ENCODE data around the gene ITPR2. TPM values are rescaled to one million over a fixed set of nuclear protein-coding genes. Genes with fewer than 3 reads are reported as not detected.

ITPR2 gene
- total RNA-seq, 1 donor, result 77.7 TPM

GRCh38 chr12:26379777-26380467 lies 453.1 kb downstream of the ITPR2 start:
- no peak for DNase-seq (ENCODE audit: low read depth)
- H3K4me3 ChIP-seq (ENCODE audit: low read depth, low read length), result no peak overlapping the region
- TF ChIP-seq, protein P1, sequence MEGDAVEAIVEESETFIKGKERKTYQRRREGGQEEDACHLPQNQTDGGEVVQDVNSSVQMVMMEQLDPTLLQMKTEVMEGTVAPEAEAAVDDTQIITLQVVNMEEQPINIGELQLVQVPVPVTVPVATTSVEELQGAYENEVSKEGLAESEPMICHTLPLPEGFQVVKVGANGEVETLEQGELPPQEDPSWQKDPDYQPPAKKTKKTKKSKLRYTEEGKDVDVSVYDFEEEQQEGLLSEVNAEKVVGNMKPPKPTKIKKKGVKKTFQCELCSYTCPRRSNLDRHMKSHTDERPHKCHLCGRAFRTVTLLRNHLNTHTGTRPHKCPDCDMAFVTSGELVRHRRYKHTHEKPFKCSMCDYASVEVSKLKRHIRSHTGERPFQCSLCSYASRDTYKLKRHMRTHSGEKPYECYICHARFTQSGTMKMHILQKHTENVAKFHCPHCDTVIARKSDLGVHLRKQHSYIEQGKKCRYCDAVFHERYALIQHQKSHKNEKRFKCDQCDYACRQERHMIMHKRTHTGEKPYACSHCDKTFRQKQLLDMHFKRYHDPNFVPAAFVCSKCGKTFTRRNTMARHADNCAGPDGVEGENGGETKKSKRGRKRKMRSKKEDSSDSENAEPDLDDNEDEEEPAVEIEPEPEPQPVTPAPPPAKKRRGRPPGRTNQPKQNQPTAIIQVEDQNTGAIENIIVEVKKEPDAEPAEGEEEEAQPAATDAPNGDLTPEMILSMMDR (IDR thresholded peaks at IDR 0.05; ENCODE audit: insufficient read depth, low read depth, low read length), result no peak

GRCh38 chr12:26378711-26379110 lies 454.3 kb downstream of the ITPR2 start:
- TF ChIP-seq, protein P1 (IDR thresholded peaks at IDR 0.05; ENCODE audit: insufficient read depth, low read depth, low read length), result no peak
- no peak for DNase-seq (ENCODE audit: low read depth)
- H3K4me3 ChIP-seq (ENCODE audit: low read depth, low read length), result no peak overlapping the region

GRCh38 chr12:26374934-26375680 lies 457.9 kb downstream of the ITPR2 start:
- no peak for DNase-seq (ENCODE audit: low read depth)
- no peak overlapping the region for H3K4me3 ChIP-seq (ENCODE audit: low read depth, low read length)
- TF ChIP-seq, protein P1 (IDR thresholded peaks at IDR 0.05; ENCODE audit: insufficient read depth, low read depth, low read length), result no peak

GRCh38 chr12:26373606-26374495 lies 459.1 kb downstream of the ITPR2 start:
- no peak for DNase-seq (ENCODE audit: low read depth)
- no peak overlapping the region for H3K4me3 ChIP-seq (ENCODE audit: low read depth, low read length)
- TF ChIP-seq, protein P1 (IDR thresholded peaks at IDR 0.05; ENCODE audit: insufficient read depth, low read depth, low read length), result no peak

DNA sequence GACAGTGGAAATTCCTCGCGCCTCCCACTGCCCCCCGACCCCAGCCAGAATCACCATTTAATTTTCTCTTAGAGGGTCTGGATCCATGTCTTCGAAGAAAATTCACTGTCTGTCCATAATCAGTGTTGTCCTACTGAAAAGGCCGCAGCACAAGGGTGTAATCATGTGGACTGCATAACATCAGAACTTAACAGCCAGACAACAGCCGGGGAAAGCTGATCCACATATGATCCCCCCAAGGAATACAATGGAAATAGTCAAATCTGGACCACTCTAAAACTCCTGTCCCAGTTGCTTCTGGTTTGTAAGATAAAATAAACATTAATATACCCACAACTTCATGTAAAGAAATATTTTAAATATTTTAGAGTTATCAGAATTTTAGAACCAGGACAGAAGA lies 460.1 kb downstream of the ITPR2 start:
- no peak overlapping the region for H3K4me3 ChIP-seq (ENCODE audit: low read depth, low read length)
- TF ChIP-seq, protein P1 (IDR thresholded peaks at IDR 0.05; ENCODE audit: insufficient read depth, low read depth, low read length), result no peak
- DNase-seq (ENCODE audit: low read depth), result no peak

- H3K4me3 ChIP-seq (ENCODE audit: low read depth, low read length), result no peak overlapping the region
- TF ChIP-seq, protein P1 (IDR thresholded peaks at IDR 0.05; ENCODE audit: insufficient read depth, low read depth, low read length), result no peak
- no peak for DNase-seq (ENCODE audit: low read depth)
Measured at GRCh38 chr12:26370098-26370497, 462.9 kb downstream of the ITPR2 start.

Measured in fibroblast of villous mesenchyme (primary cell).